Activated CD8-positive, alpha-beta T cell treated with anti-CD3 and anti-CD28 coated beads, Interleukin-2, amount 10 ng/mL, durations not matched to agents 7 days and 5 days (primary cell): ENCODE data around the gene ST6GALNAC2. TPM values are rescaled to one million over a fixed set of nuclear protein-coding genes. Genes with fewer than 3 reads are reported as not detected.
"Not testable (repeated sequence)": the region's sequence is repeated elsewhere in the genome, so short reads cannot be mapped to it uniquely, and the experiment has no call there.

Source experiments
- ATAC-seq: fragments of 150-1000 bp; cut with Tn5 transposase; one replicate; pipeline ENCODE4 v1.10.0; 2021; ENCODE audit warnings: moderate library complexity
- CTCF ChIA-PET: fragments of 350-600 bp; sonication (Branson Sonifier 250); formaldehyde crosslinking; loops from one replicate; lab custom pipeline; 2021; ENCODE audit warnings: antibody characterized with exemption; lab: Charles Lee
- POLR2A ChIA-PET: fragments of 350-600 bp; sonication (Branson Sonifier 250); formaldehyde crosslinking; loops from one replicate; lab custom pipeline; 2021; ENCODE audit warnings: antibody characterized with exemption; lab: Charles Lee
- DNase-seq: peaks from one replicate; pipeline ENCODE4 v3.0.0-alpha.2; 2020
- H3K27ac Mint-ChIP-seq: one replicate; pipeline ENCODE4 v1.8.0; 2021; ENCODE audit warnings: mild to moderate bottlenecking, mixed read lengths
- H3K27me3 Mint-ChIP-seq: one replicate; pipeline ENCODE4 v1.8.0; 2021; ENCODE audit warnings: low read depth, mixed read lengths
- H3K36me3 Mint-ChIP-seq: one replicate; pipeline ENCODE4 v1.8.0; 2021; ENCODE audit warnings: low read depth, mixed read lengths
- H3K4me1 Mint-ChIP-seq: one replicate; pipeline ENCODE4 v1.8.0; 2021; ENCODE audit warnings: low read depth, mixed read lengths
- H3K4me3 Mint-ChIP-seq: one replicate; pipeline ENCODE4 v1.8.0; 2021; ENCODE audit warnings: mild to moderate bottlenecking, mixed read lengths
- H3K9me3 Mint-ChIP-seq: one replicate; pipeline ENCODE4 v1.8.0; 2022; ENCODE audit warnings: mixed read lengths; ENCODE audit not compliant: insufficient read depth
- total RNA-seq, 2 experiments: library from RNA; stranded (reverse); gene quantifications; one replicate each; pipeline ENCODE4 v1.2.3, GENCODE V29; 2021

The ST6GALNAC2 gene
- total RNA-seq, 2 experiments from 2014 or later, result not detected

GRCh38 chr17:76560877-76561221 lies 24.8 kb downstream of the ST6GALNAC2 start:
- DNase-seq (no peak), ATAC-seq (no peak)
- H3K9me3 Mint-ChIP-seq, result no peaks in the 10 kb centered on the region
- CTCF ChIA-PET, result interaction anchor here (0.7 to 6.1 kb wide), 6 partner anchors 37 to 153 kb away, joined by 4 to 82 read pairs (median 27); no protein-coding TSS in a partner anchor
- H3K4me3 Mint-ChIP-seq, result peak overlapping the region; percentile 46
- POLR2A ChIA-PET, result no interaction called here
- no peaks in the 10 kb centered on the region for H3K27me3 Mint-ChIP-seq
- H3K36me3 Mint-ChIP-seq, result peaks cover 70% of the 10 kb centered on the region
- H3K4me1 Mint-ChIP-seq, result peaks cover 67% of the 10 kb centered on the region
- peak overlapping the region; percentile 71 for H3K27ac Mint-ChIP-seq

GRCh38 chr17:76560036-76560876 lies 25.4 kb downstream of the ST6GALNAC2 start:
- H3K4me1 Mint-ChIP-seq, result peaks cover 67% of the 10 kb centered on the region

GRCh38 chr17:76559460-76559859 lies 26.2 kb downstream of the ST6GALNAC2 start:
- not testable (repeated sequence) for H3K9me3 Mint-ChIP-seq, H3K27ac Mint-ChIP-seq, H3K27me3 Mint-ChIP-seq, ATAC-seq, DNase-seq
- Mint-ChIP-seq H3K36me3 (peaks cover 57% of the 10 kb centered on the region), H3K4me1 (peaks cover 65% of the 10 kb centered on the region), H3K4me3 (peak overlapping the region; percentile 100)
- ChIA-PET POLR2A (interaction anchor here (1.8 kb wide), 1 partner anchor 112 kb away, joined by 12 read pairs; no protein-coding TSS in a partner anchor), CTCF (interaction anchor here (0.9 to 6.1 kb wide), 13 partner anchors 8 to 157 kb away, joined by 3 to 82 read pairs (median 17); no protein-coding TSS in a partner anchor)

More at GRCh38 chr17:76560036-76560876, 25.4 kb downstream of the ST6GALNAC2 start:
- Mint-ChIP-seq H3K36me3 (peaks cover 64% of the 10 kb centered on the region), H3K4me3 (peak overlapping the region; percentile 58), H3K27me3 (no peaks in the 10 kb centered on the region), H3K27ac (peak overlapping the region; percentile 71), H3K9me3 (no peaks in the 10 kb centered on the region)
- CTCF ChIA-PET, result interaction anchor here (0.9 to 6.1 kb wide), 8 partner anchors 9 to 156 kb away, joined by 3 to 82 read pairs (median 16); no protein-coding TSS in a partner anchor
- POLR2A ChIA-PET, result interaction anchor here (0.6 kb wide), 1 partner anchor 157 kb away, joined by 3 read pairs; no protein-coding TSS in a partner anchor
- DNase-seq (no peak), ATAC-seq (no peak)

GRCh38 chr17:76558198-76559095 lies 27.2 kb downstream of the ST6GALNAC2 start:
- CTCF ChIA-PET, result interaction anchor here (0.6 to 6.1 kb wide), 26 partner anchors 9 to 168 kb away, joined by 3 to 82 read pairs (median 4); partner anchors contain the start of genes JMJD6, METTL23, RHBDF2 and ST6GALNAC1
- H3K27ac Mint-ChIP-seq, result peak overlapping the region; percentile 99
- DNase-seq, result peak; percentile 41
- no peaks in the 10 kb centered on the region for H3K27me3 Mint-ChIP-seq
- H3K4me1 Mint-ChIP-seq, result peaks cover 64% of the 10 kb centered on the region
- POLR2A ChIA-PET, result interaction anchor here (0.7 to 1.9 kb wide), 13 partner anchors 8 to 652 kb away, joined by 3 to 12 read pairs (median 5); partner anchors contain the start of genes MFSD11, PRCD, PRPSAP1 and SRSF2
- no peak for ATAC-seq
- H3K9me3 Mint-ChIP-seq, result no peaks in the 10 kb centered on the region
- peaks cover 57% of the 10 kb centered on the region for H3K36me3 Mint-ChIP-seq
- peak overlapping the region; percentile 100 for H3K4me3 Mint-ChIP-seq

- no peaks in the 10 kb centered on the region for H3K9me3 Mint-ChIP-seq
- peak; percentile 94 for ATAC-seq
- ChIA-PET CTCF (interaction anchor here (0.6 to 6.1 kb wide), 29 partner anchors 9 to 169 kb away, joined by 3 to 82 read pairs (median 4); partner anchors contain the start of genes JMJD6, METTL23, RHBDF2 and ST6GALNAC1), POLR2A (interaction anchor here (0.6 to 1.9 kb wide), 21 partner anchors 9 to 911 kb away, joined by 3 to 12 read pairs (median 4); partner anchors contain the start of genes MFSD11, PRCD, PRPSAP1 and RHBDF2)
- no peaks in the 10 kb centered on the region for H3K27me3 Mint-ChIP-seq
- DNase-seq, result peak; percentile 97
- peak overlapping the region; percentile 99 for H3K27ac Mint-ChIP-seq
- peaks cover 55% of the 10 kb centered on the region for H3K4me1 Mint-ChIP-seq
- peak overlapping the region; percentile 100 for H3K4me3 Mint-ChIP-seq
- peaks cover 48% of the 10 kb centered on the region for H3K36me3 Mint-ChIP-seq
These were observed 28.1 kb downstream of the ST6GALNAC2 start for GRCh38 chr17:76557368-76558197.

GRCh38 chr17:76556765-76557367 lies 28.8 kb downstream of the ST6GALNAC2 start:
- Mint-ChIP-seq H3K36me3 (peaks cover 45% of the 10 kb centered on the region), H3K4me3 (peak overlapping the region; percentile 100), H3K9me3 (no peaks in the 10 kb centered on the region), H3K27me3 (no peaks in the 10 kb centered on the region), H3K4me1 (peaks cover 51% of the 10 kb centered on the region), H3K27ac (peak overlapping the region; percentile 99)
- ChIA-PET POLR2A (interaction anchor here (0.6 to 1.9 kb wide), 14 partner anchors 10 to 912 kb away, joined by 3 to 8 read pairs (median 4); partner anchors contain the start of genes PRCD, PRPSAP1 and RHBDF2), CTCF (interaction anchor here (0.8 to 6.1 kb wide), 17 partner anchors 10 to 148 kb away, joined by 3 to 82 read pairs (median 4); no protein-coding TSS in a partner anchor)
- no peak for DNase-seq
- ATAC-seq, result peak; percentile 19

- CTCF ChIA-PET, result interaction anchor here (1.0 kb wide), 1 partner anchor 127 kb away, joined by 7 read pairs; no protein-coding TSS in a partner anchor
- H3K4me3 Mint-ChIP-seq, result no peak overlapping the region
- POLR2A ChIA-PET, result no interaction called here
- H3K27me3 Mint-ChIP-seq, result no peaks in the 10 kb centered on the region
- H3K9me3 Mint-ChIP-seq, result no peaks in the 10 kb centered on the region
- no peak overlapping the region for H3K27ac Mint-ChIP-seq
- no peak for ATAC-seq
- H3K36me3 Mint-ChIP-seq, result peaks cover 20% of the 10 kb centered on the region
- peaks cover 34% of the 10 kb centered on the region for H3K4me1 Mint-ChIP-seq
- no peak for DNase-seq
These were observed 31.5 kb downstream of the ST6GALNAC2 start for GRCh38 chr17:76554131-76554530.

- CTCF ChIA-PET, result interaction anchor here (1.0 to 2.0 kb wide), 5 partner anchors 10 to 128 kb away, joined by 3 to 7 read pairs (median 4); partner anchors contain the start of gene PRCD
These were observed 32.3 kb downstream of the ST6GALNAC2 start for GRCh38 chr17:76553178-76553908.

GRCh38 chr17:76551685-76552084 lies 34.0 kb downstream of the ST6GALNAC2 start:
- H3K9me3 Mint-ChIP-seq, result no peaks in the 10 kb centered on the region
- POLR2A ChIA-PET, result no interaction called here
- no peaks in the 10 kb centered on the region for H3K36me3 Mint-ChIP-seq
- H3K27ac Mint-ChIP-seq, result no peak overlapping the region
- H3K4me1 Mint-ChIP-seq, result peaks cover 19% of the 10 kb centered on the region
- CTCF ChIA-PET, result interaction anchor here (1.1 to 2.1 kb wide), 5 partner anchors 8 to 29 kb away, joined by 3 to 17 read pairs (median 5); partner anchors contain the start of gene PRCD
- no peaks in the 10 kb centered on the region for H3K27me3 Mint-ChIP-seq
- DNase-seq (no peak), ATAC-seq (no peak)
- no peak overlapping the region for H3K4me3 Mint-ChIP-seq

More at GRCh38 chr17:76553178-76553908, 32.3 kb downstream of the ST6GALNAC2 start:
- no peaks in the 10 kb centered on the region for H3K9me3 Mint-ChIP-seq
- peaks cover 26% of the 10 kb centered on the region for H3K4me1 Mint-ChIP-seq
- no peaks in the 10 kb centered on the region for H3K27me3 Mint-ChIP-seq
- H3K36me3 Mint-ChIP-seq, result peaks cover 12% of the 10 kb centered on the region
- ATAC-seq (no peak), DNase-seq (no peak)
- no peak overlapping the region for H3K4me3 Mint-ChIP-seq
- no peak overlapping the region for H3K27ac Mint-ChIP-seq
- POLR2A ChIA-PET, result interaction anchor here (0.5 kb wide), 1 partner anchor 40 kb away, joined by 3 read pairs; no protein-coding TSS in a partner anchor
